Renal pelvis (tissue), 4 donors: ENCODE results near the gene RPS6KA2. TPM values are rescaled to one million over a fixed set of nuclear protein-coding genes. Genes with fewer than 3 reads are reported as not detected.
"Not testable (repeated sequence)": the region's sequence is repeated elsewhere in the genome, so short reads cannot be mapped to it uniquely, and the experiment has no call there.

Source experiments
- DNase-seq: peaks from one replicate; pipeline ENCODE4 v3.0.0-alpha.2; 2013
- polyA plus RNA-seq, 3 donors: library from polyadenylated mRNA; unstranded; fragments of 120-200 nt; gene quantifications; one replicate each; pipeline ENCODE4 v1.2.1, GENCODE V29; 2013; ENCODE audit not compliant: insufficient read length in 3 of 3

RPS6KA2 gene
- polyA plus RNA-seq, 3 donors: 27.8 to 29.6 (median 29.1) TPM

GRCh38 chr6:166379800-166380199 lies 247.3 kb downstream of the RPS6KA2 start:
- no peak for DNase-seq

- DNase-seq: no peak
Observed at GRCh38 chr6:166379103-166379586, 247.9 kb downstream of the RPS6KA2 start.

GRCh38 chr6:166377721-166378120 lies 249.3 kb downstream of the RPS6KA2 start:
- no peak for DNase-seq

GRCh38 chr6:166375013-166375412 lies 252.0 kb downstream of the RPS6KA2 start:
- DNase-seq: no peak

GRCh38 chr6:166370489-166370888 lies 256.6 kb downstream of the RPS6KA2 start:
- DNase-seq: no peak

- DNase-seq: no peak
Observed at GRCh38 chr6:166369782-166370181, 257.3 kb downstream of the RPS6KA2 start.

GRCh38 chr6:166366921-166367320 lies 260.1 kb downstream of the RPS6KA2 start:
- no peak for DNase-seq

- DNase-seq: no peak
Observed at GRCh38 chr6:166365806-166366205, 261.2 kb downstream of the RPS6KA2 start.

GRCh38 chr6:166365221-166365620 lies 261.8 kb downstream of the RPS6KA2 start:
- no peak for DNase-seq

- DNase-seq: no peak
Observed at GRCh38 chr6:166364456-166364855, 262.6 kb downstream of the RPS6KA2 start.

- not testable (repeated sequence) for DNase-seq
Observed at GRCh38 chr6:166362427-166362826, 264.6 kb downstream of the RPS6KA2 start.

GRCh38 chr6:166361077-166361429 lies 266.0 kb downstream of the RPS6KA2 start:
- DNase-seq: no peak

GRCh38 chr6:166360243-166361076 lies 266.6 kb downstream of the RPS6KA2 start:
- DNase-seq: no peak

Other genes with a start within 250 kb of the RPS6KA2 start
- 10 to 100 TPM; 74.5 to 85.6 (median 78.1) TPM for gene MPC1, start 244.3 kb downstream of the RPS6KA2 start, polyA plus RNA-seq
- gene RAMACL, start 40.6 kb downstream of the RPS6KA2 start, polyA plus RNA-seq: under 1 TPM; 0.09 to 0.53 (median 0.25) TPM